Right ventricle myocardium superior (tissue), 1 donor: ENCODE measurements around the gene VPS26B. TPM values are rescaled to one million over a fixed set of nuclear protein-coding genes. Genes with fewer than 3 reads are reported as not detected.
"Not testable (repeated sequence)": the region's sequence is repeated elsewhere in the genome, so short reads cannot be mapped to it uniquely, and the experiment has no call there.

Experiments used
- ATAC-seq: fragments of 200-7000 bp; cut with Tn5 transposase; one replicate; pipeline ENCODE4 v1.9.1; 2020; ENCODE audit warnings: mild to moderate bottlenecking; ENCODE audit not compliant: poor library complexity
- DNase-seq: peaks from one replicate; pipeline ENCODE4 v3.0.0-alpha.2; 2020
- intact Hi-C: fragments of 100-400 bp; cut with DNase I; formaldehyde crosslinking; loops from one replicate; pipeline ENCODE4 v1.11.2; 2022
- long read RNA-seq: library from polyadenylated mRNA; unstranded; transcript quantifications from one replicate; pipeline ENCODE4 v2.0.0, GENCODE V29; 2021
- total RNA-seq: library from RNA; stranded (reverse); fragmentation: NEBNext Ultra II Directional; extraction: Animal tissue kit (Norgen Biotek cat#: 25700); gene quantifications from one replicate; pipeline ENCODE4 v1.2.1, GENCODE V29; 2021
- donor health status: DM: no; HTN: yes; CAD: no; lungs with severe emphysema.

The VPS26B gene
- 38.8 TPM for total RNA-seq
- long read RNA-seq, transcript VPS26B-201 (6 exons, 3,691 nt): major isoform, 255 of 286 reads
- long read RNA-seq, partial matches to known transcripts: 21 of 286 reads
- long read RNA-seq, other reads (novel, unspliced or antisense): 9 of 286 reads

DNA sequence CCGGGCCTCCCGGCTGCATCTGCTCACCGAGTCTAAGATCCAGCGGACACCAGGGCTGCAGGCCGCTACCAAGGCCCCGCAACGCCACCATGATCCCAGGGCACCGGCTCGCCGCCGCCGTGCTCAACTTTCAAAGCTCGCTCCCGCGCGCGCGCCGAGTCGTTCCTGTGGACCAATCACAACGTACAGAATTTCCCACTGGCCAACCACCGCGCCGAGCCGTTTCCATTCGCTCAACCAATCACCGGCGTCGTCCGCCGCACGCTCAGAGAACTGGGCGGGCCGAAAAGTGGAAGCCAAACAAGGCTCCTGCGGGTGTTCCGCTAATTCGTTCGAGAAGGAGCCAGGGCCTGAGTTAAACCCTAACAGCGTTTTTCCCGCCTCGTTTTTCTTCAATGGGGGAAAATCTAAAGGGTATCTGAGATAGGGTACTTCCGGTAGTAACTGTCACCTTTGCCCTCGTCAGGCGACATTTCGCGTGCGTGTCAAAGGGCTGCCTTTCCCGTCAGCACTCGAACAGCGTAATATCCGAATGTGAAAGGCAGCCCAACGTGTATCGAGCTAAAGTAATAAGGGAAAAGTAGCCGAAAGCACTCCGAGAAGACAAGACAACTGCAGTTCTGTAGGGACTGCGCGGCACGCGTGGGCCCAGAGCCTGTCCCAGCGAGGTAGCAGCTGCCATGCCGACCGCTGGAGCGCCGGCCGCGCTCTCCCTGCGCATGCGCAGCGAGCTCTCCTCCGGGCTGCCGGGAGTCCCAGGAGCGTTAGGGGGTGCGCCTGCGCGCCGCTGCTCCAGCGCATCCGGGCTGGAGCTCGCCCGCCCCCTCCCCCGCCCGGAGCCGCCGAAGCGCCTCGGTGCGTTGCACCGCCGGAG, at the start of gene VPS26B, which contains the start of gene NCAPD3:
TSS of gene VPS26B (plus strand) at position 836 of the 874 bp plus-strand sequence. CDS start 452 bp downstream, outside the sequence.
TSS of gene NCAPD3 (minus strand) at position 132 of the 874 bp plus-strand sequence. CDS start at position 91, 41 bp downstream.
- peak; percentile 99 for DNase-seq
- ATAC-seq: peak; percentile 94
- intact Hi-C loops: no loop called here

DNA sequence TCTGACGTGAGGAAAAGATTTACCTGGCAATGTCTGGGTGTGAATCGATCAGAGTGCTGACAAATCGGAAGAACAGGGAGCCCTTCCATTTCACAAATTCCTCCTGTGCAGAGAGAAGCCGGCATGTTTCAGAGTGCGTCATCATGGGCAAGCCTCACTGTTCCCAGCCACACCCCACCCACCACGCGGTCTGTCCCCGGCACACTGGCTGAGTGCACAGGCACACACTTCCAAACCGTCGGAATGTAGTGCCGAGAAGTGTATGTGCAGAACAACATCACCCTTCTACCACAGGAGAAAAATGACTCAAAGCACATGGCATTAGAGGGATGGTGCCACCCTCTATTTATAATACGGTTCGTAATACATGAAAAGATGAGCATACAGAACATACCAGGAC, 48.2 kb upstream of the VPS26B start:
- intact Hi-C loops: no loop called here
- DNase-seq: no peak
- no peak for ATAC-seq

DNA sequence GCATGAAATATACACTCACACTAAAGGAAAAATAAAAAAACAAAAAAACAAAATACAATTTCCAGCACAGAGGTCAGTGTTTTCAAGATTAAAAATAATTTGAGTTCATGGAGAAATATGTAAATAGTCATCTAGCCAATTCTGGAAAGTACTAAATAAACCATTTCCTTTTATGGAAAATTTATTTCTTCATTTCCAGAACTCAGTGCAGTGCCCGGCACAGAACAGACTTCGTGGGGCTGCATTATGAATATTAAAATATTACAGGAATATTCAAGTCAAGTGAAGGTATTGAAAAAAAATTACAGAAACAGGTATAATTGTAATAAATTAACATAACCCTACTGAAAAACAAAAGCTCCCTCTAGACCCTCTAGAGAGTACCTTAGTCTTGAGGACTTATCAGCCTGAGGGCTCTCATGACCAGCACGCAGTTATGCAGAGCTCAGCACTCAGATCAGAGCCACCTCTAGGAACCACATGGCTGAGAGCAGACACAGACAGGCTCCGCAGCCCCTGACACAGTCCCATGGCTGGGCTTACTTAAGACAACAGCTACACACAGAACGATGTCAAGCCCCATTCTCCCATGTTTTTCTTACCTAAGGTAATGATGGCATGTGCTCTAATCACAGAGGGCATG, 46.3 kb upstream of the VPS26B start:
- ATAC-seq (no peak), DNase-seq (no peak)
- intact Hi-C loops: no loop called here

DNA sequence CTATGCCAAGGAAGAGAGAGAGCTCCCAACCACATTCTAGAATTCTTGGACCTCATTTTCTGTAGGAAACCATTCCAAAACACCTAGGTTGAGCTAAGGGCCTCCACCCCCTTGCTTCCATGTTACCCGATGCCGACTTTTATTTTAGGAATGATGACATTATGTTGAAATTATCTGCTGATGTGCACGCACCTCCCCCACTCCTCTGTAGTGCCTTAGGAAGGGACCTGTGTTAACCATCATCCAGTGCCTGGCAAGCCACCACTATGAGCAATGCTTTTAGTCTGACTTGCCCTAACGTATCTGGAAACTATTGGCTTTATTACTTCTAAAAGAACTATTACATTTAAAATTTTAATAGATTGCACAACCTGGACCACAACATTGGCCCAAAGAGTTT, 42.8 kb upstream of the VPS26B start:
- intact Hi-C loops: no loop called here
- no peak for DNase-seq
- ATAC-seq: no peak

DNA sequence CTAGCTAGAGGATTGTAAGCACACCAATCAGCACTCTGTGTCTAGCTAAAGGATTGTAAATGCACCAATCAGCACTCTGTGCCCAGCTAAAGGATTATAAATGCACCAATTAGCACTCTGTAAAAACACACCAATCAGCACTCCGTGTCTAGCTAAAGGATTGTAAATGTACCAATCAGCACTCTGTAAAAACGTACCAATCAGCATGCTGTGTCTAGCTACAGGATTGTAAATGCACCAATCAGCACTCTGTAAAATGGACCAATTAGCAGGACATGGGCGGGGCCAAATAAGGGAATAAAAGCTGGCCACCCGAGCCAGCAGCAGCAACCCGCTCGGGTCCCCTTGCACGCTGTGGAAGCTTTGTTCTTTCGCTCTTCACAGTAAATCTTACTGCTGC, 36.4 kb upstream of the VPS26B start:
- DNase-seq, ATAC-seq, intact Hi-C loops: not testable (repeated sequence)

DNA sequence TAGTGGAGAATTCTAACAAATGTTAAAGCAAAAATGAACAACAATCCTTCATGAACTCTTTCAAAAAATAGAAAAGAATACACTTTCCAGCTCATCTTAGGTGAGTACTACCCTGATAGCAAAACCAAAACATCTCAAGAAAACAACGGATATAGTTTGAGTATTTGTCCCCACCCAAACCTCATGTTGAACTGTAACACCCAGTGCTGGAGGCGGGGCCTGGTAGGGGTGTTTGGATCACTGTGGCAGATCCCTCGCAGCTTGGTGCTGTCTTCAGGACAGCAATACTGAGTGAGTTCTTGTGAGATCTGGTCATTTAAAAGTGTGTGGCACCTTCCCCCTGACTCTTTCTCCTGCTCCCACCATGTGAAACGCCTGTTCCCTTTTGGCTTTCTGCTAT, 27.7 kb upstream of the VPS26B start:
- intact Hi-C loops: no loop called here
- ATAC-seq (no peak), DNase-seq (no peak)

DNA sequence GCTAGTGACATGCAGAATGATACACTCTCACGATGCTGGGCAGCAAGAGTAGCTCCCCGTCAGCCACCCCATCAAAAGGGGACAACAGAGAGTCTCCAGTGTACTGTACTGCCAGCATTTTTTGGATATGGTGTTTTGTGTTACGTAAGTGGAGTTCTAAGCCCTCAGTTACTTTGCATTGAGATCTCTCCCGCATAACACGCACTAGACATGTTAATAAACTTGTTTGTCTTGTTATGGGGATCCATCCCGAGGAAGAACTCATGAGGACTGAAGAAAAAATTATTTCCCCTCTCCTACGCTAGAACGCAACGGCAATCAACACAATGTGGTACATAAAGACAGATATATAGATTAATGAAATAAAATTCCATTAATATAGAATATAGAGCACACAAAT, 24.9 kb upstream of the VPS26B start:
- ATAC-seq: no peak
- intact Hi-C loops: no loop called here
- no peak for DNase-seq

DNA sequence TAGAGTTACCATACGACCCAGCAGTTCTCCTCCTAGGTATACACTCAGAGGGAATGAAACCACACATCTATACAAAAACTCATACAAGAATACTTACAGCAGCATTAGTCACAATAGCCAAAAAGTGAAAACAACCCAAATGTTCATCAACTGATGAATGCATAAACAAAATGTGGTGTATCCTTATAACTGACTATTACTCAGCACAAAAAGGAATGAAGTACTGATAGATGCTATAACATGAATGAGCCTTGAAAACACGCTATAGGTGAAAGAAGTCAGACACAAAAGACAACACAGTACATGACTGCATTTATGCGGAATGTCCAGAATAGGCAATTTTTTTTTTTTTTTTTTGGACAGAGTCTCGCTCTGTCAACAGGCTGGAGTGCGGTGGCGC, 23.8 kb upstream of the VPS26B start:
- no peak for DNase-seq
- intact Hi-C loops: no loop called here
- ATAC-seq: no peak

DNA sequence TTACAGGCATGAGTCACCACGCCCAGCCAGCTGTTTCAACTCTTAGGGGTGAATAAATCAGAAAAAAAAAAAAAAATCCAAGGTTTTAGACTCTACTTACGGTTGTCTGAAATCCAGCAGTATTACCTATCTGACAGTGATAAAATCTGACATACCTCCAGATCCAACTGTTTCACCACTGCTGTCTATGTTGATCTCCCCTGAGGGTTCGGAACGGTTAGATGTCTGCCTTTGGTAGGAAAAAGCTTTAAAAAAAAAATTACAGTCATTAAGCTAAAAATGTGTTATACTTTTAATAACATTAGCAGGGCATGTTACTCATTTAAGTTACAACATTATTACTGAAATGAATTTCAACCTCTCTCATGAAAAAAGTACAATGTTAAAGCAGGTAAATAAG, 21.8 kb upstream of the VPS26B start:
- ATAC-seq (no peak), DNase-seq (no peak)
- intact Hi-C loops: no loop called here

DNA sequence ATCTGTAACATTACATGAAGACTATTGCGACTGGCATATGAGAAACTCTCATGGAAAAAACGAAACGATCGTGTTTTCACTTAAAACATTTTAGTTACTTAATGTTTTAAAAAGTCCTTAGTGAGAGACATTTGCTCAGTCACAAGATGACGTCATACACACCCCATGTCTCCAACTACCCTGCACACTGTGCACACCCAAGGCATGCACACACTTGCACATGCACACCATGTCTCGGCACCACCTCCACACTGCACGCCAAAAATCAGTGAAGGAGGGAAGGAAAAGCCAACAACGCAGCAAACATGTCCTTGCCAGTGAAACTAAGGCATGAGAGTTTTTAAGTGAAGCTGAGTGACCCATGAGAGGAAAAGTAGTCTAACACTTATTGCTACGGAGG, 18.7 kb upstream of the VPS26B start:
- ATAC-seq (no peak), DNase-seq (no peak)
- intact Hi-C loops: no loop called here

DNA sequence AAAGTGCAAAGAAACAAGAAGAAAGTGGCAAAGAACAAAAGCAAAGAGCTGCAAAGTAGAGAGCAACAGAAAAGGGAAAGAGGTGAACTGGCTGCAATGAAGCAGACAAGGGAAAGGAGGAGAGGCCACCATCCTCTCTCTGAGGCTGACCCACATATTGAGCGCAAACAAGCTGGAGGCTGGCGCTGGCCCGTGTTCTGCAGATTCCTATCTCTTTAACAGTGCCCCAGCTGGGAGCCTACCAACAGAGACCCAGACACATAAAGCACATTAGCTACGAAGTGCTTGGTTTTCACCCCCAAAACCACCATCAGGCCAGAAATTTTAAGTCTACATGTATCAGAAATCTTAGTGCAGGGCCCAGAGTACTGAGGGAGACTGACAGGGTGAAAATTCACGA, 18.3 kb upstream of the VPS26B start:
- intact Hi-C loops: no loop called here

DNA sequence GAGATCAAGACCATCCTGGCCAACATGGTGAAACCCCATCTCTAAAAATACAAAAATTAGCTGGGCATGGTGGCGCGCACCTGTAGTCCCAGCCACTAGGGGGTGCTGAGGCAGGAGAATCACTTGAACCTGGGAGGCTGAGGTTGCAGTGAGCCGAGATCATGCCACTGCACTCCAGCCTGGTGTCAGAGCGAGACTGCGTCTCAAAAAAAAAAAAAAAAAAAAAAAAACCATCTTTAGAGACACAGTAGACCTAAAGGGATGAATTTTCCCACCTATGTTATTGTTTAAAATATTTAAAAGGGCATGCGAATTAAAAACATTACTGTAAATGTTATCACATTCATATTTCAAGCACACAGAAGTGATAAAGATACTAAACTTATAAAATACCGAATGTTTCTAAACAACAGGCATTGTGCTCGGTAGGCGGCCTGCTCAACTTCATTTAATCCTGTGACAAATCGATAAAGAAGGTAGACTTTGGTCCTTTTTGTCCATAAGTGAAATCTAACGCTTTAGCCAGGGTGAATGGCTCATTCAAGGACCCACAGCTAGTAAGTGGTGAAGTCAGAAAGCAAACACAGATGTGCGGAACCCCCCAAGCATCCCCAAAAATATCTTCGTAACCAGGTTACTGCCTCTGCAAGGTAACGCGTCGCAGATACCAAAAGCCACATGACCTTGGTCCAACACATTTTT, 16.8 kb upstream of the VPS26B start:
- intact Hi-C loops: no loop called here
- DNase-seq (peak; percentile 50), ATAC-seq (no peak)

More for the DNA sequence above, 18.3 kb upstream of the VPS26B start:
- DNase-seq (no peak), ATAC-seq (no peak)

DNA sequence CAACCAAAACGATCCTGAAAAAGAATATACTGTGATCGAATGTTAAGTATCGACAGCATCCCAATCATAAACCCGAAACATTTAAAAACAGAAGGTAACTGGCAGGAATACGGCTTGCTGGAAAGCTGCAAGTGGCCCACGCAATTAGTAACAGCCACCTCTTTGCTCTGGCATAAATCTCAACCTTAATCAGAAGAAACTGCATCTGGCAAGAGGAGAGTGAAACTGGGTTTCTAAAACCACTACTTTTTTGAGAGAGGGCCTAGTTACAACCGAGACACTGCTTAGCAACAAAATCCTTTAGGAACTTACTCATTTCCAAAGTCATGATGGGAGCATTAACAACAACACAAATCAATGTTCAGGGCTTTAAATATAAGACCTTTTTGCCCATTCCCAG, 8.6 kb upstream of the VPS26B start:
- DNase-seq (no peak), ATAC-seq (no peak)
- intact Hi-C loops: no loop called here

DNA sequence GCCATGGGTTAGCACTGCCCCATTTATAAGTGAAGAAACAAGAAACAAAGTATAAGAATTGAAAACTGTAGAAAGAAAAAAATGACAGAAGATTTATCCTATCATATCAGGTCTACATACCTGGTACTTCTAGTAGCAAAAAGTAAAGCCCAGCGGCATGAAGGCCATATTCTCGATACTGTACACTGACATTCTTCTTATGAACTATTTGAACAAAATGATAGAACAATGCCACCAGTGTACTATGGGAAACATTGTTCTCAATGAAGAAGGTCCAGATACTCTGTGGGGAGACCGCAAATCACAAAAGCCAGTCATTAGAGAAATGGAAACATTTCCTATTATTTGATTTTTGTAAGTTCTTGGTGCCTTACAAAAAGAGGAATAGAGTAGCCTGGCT, 7.7 kb upstream of the VPS26B start:
- no peak for ATAC-seq
- intact Hi-C loops: no loop called here
- DNase-seq: no peak

DNA sequence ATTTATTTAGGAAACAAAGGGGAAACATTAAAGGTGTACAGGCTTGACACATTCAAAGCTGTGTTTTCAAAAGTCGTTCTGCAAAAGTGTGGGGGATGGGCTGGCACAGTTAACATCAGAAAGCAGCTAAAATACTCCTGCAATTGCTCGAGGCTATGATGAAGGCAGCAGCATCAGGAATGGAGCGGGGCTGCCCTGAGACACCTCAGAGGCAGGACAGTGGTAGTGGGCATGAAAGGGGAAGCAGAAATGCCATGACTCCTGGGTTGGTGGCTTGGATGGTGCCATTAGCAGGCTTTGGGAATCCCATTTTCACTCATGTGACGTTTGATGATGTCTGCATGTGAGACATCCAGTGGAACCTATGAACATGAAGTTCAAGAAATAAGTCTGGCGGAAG, 1.4 kb upstream of the VPS26B start:
- DNase-seq: no peak
- no peak for ATAC-seq
- intact Hi-C loops: no loop called here

DNA sequence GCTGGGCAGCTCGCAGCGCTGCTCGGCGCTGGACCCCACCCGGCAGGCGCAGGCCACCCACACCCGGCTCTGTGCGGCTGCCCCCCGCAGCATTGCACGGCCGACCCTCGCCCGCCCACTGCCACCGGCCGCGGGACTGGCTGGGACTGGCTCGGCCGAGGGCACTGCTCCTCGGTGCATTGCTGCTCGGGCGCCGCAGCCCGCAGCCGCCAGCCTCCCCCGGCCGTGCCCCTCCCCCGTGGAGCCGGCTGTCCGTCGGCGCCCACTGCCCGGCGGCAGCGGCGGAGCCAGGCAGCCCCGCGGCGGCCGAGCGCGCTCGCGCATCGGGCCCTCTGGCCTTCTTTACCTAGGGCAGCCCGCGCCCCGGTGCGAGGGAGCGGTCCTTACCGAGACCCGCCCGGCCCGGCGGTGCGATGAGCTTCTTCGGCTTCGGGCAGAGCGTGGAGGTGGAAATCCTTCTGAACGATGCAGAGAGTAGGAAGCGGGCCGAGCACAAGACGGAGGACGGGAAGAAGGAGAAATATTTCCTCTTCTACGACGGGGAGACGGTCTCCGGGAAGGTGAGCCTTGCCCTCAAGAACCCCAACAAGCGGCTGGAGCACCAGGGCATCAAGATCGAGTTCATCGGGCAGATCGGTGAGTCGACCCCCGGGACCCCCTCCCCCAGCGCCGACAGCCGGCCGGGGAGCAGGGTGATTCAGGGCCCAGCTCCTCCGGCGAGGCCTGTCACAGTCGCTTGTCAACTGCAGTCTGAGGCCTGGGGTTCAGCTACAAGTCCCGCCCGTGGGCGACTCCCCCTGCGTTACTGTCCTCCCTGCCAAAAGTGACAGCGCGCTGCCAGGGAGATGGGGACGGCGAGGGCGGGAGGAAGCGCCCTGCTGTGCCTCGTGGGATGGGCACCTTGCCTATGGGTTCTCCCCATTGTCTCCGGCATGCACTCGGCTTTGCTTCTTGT, 516 bp downstream of the VPS26B start:
- intact Hi-C loops: no loop called here
- ATAC-seq (peak; percentile 45), DNase-seq (peak; percentile 84)

DNA sequence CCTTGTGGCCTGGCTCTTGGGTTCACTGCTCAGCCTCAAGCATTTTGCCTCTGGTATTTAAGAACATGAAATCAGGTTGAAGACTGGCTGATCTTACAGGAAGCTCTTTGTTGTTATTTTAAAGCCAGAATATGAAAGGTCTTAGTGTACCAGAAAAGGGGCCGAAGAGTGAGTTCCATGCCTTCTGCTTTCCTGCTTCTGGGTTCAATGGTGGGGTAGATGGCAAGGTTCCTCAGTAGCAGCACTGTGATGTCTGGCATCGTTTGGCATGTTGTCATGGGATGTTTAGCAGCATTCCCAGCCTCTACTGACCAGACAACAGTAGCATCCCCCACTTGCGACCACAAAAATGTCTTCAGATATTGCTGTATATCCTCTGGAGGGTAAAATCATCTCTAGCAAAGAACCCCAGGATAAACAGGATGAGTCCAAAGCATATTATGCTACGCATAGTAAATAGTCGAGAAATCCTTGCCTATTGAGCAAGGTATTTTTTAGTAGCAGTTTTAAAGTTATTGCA, 2.4 kb downstream of the VPS26B start:
- no peak for DNase-seq
- intact Hi-C loops: no loop called here
- ATAC-seq: no peak

DNA sequence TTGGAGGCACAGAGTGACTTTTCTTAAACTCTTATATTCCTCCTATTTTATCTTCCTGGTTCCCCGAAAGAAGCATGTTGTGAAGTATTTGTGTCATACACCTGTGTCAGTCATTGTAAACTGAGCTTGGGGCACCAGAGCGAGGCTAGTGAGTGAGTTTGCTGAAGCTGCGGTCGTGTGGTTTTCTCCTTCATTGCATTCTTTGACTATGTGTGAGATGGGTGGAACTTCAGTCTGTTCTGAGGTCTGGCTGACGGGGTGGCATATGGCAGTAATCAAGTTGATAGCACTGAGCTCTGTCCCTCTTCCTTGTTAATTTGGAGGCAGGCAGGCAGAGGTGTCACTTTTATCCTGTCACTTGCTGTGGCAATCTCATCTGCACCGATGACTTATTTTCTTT, 4.2 kb downstream of the VPS26B start:
- intact Hi-C loops: no loop called here
- ATAC-seq (no peak), DNase-seq (no peak)
